Activated CD4-positive, alpha-beta T cell treated with anti-CD3 and anti-CD28 coated beads, Interleukin-10, Interleukin-2, amounts not matched to agents 100 ng/mL and 50 ng/mL, durations not matched to agents 16 hours and 8 hours (primary cell): ENCODE results near the gene MIXL1.
"Not testable (repeated sequence)": the region's sequence is repeated elsewhere in the genome, so short reads cannot be mapped to it uniquely, and the experiment has no call there.

Source experiments
- DNase-seq: peaks from one replicate; pipeline ENCODE4 v3.0.0-alpha.2; 2020

Gene MIXL1

GRCh38 chr1:226223157-226223785, at the start of gene MIXL1:
Gene MIXL1 (plus strand): TSS chr1:226223664. CDS start chr1:226223682, 18 bp downstream.
- no peak for DNase-seq

- no peak for DNase-seq
These were observed 46.6 kb upstream of the MIXL1 start for GRCh38 chr1:226176870-226177269.

- DNase-seq, result no peak
These were observed 41.3 kb upstream of the MIXL1 start for GRCh38 chr1:226181996-226182714.

GRCh38 chr1:226185141-226186036, 38.1 kb upstream of the MIXL1 start:
- no peak for DNase-seq

GRCh38 chr1:226186124-226187018, 37.1 kb upstream of the MIXL1 start, which contains the start of gene ACBD3:
Gene ACBD3 (minus strand): TSS chr1:226186741. CDS start chr1:226186675, 66 bp downstream.
- peak; percentile 91 for DNase-seq

GRCh38 chr1:226187019-226187322, 36.5 kb upstream of the MIXL1 start:
- no peak for DNase-seq

GRCh38 chr1:226187380-226187779, 36.1 kb upstream of the MIXL1 start:
- DNase-seq, result no peak

GRCh38 chr1:226195144-226195543, 28.3 kb upstream of the MIXL1 start:
- no peak for DNase-seq

- DNase-seq, result no peak
These were observed 23.5 kb upstream of the MIXL1 start for GRCh38 chr1:226199971-226200370.

GRCh38 chr1:226201029-226201593, 22.4 kb upstream of the MIXL1 start:
- peak; percentile 17 for DNase-seq

- DNase-seq, result no peak
These were observed 21.2 kb upstream of the MIXL1 start for GRCh38 chr1:226202246-226202645.

- DNase-seq, result not testable (repeated sequence)
These were observed 20.8 kb upstream of the MIXL1 start for GRCh38 chr1:226202666-226203065.

GRCh38 chr1:226203240-226203639, 20.2 kb upstream of the MIXL1 start:
- peak; percentile 23 for DNase-seq

- DNase-seq, result no peak
These were observed 19.8 kb upstream of the MIXL1 start for GRCh38 chr1:226203655-226204054.

- no peak for DNase-seq
These were observed 19.3 kb upstream of the MIXL1 start for GRCh38 chr1:226204198-226204597.

- DNase-seq, result no peak
These were observed 16.4 kb upstream of the MIXL1 start for GRCh38 chr1:226207048-226207447.

- no peak for DNase-seq
These were observed 14.0 kb upstream of the MIXL1 start for GRCh38 chr1:226209307-226210059.

GRCh38 chr1:226210571-226211176, 12.8 kb upstream of the MIXL1 start:
- no peak for DNase-seq

GRCh38 chr1:226211181-226211821, 12.2 kb upstream of the MIXL1 start:
- no peak for DNase-seq

GRCh38 chr1:226212545-226212944, 10.9 kb upstream of the MIXL1 start:
- DNase-seq, result no peak
